ENCODE data around the gene ARSG. TPM values are rescaled to one million over a fixed set of nuclear protein-coding genes. Genes with fewer than 3 reads are reported as not detected.
"Not testable (repeated sequence)": the region's sequence is repeated elsewhere in the genome, so short reads cannot be mapped to it uniquely, and the experiment has no call there.

The ARSG gene
- total RNA-seq, 2 donors from 2014 or later = 5.4 to 16.9 TPM

GRCh38 chr17:68328676-68329075 lies 37.4 kb downstream of the ARSG start:
- no peak for DNase-seq (ENCODE audit: low spot score)
- no peak overlapping the region for H3K4me3 ChIP-seq
- no peak overlapping the region for H3K27ac ChIP-seq
- peaks cover 12% of the 10 kb centered on the region for H3K9me3 ChIP-seq
- H3K27me3 ChIP-seq (replicated peaks; ENCODE audit: insufficient read depth) = no peaks in the 10 kb centered on the region
- no peaks in the 10 kb centered on the region for H3K4me1 ChIP-seq (ENCODE audit: control insufficient read depth in 1 of 2, low read depth in 2 of 2)
- no peaks in the 10 kb centered on the region for H3K36me3 ChIP-seq
- TF ChIP-seq CTCF (IDR thresholded peaks at IDR 0.05) = no peak
- no peak for ATAC-seq (ENCODE audit: insufficient number of reproducible peaks, low FRiP score, low read depth)

DNA sequence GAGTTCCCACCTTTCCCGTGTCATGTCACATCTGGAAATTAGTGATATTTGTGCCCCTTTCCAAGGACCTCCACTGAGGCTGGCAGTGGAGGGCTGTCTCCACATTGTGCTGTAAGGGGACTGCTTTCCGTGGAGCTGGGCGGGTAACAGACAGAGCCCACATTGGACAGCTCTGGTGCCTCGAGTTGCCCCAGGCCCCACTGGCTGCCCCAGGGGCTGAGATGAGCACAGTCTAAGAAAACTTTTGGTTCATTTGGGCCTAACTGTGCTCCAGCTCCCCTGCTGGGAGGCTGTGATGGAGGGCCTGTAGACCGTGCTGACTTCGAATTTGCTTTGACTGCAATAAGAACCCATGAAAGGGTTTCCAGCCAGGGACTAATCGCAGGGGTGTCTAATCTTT lies 38.0 kb downstream of the ARSG start:
- no peaks in the 10 kb centered on the region for H3K4me1 ChIP-seq (ENCODE audit: control insufficient read depth in 1 of 2, low read depth in 2 of 2)

DNA sequence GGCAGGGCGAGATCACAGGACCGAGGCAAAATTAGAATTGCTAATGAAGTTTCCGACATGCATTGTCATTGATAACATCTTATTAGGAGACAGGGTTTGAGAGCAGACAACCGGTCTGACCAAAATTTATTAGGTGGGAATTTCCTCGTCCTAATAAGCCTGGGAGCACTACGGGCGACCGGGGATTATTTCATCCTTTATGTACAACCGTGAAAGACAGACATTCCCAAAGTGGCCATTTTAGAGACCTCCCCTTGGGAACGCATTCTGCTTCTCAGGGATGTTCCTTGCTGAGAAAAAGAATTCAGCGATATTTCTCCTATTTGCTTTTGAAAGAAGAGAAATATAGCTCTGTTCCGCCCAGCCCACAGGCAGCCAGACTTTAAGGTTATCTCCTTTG lies 40.6 kb downstream of the ARSG start:
- ATAC-seq (ENCODE audit: insufficient number of reproducible peaks, low FRiP score, low read depth); DNase-seq (ENCODE audit: low spot score): not testable (repeated sequence)

More for the DNA sequence above, 38.0 kb downstream of the ARSG start:
- DNase-seq (ENCODE audit: low spot score) (no peak), ATAC-seq (ENCODE audit: insufficient number of reproducible peaks, low FRiP score, low read depth) (no peak)
- Histone ChIP-seq H3K9me3 (peaks cover 12% of the 10 kb centered on the region), H3K27me3 (replicated peaks; ENCODE audit: insufficient read depth) (no peaks in the 10 kb centered on the region), H3K36me3 (no peaks in the 10 kb centered on the region), H3K27ac (no peak overlapping the region), H3K4me3 (no peak overlapping the region)
- no peak for TF ChIP-seq CTCF (IDR thresholded peaks at IDR 0.05)

GRCh38 chr17:68334393-68334792 lies 43.1 kb downstream of the ARSG start:
- TF ChIP-seq CTCF (IDR thresholded peaks at IDR 0.05) = no peak
- DNase-seq (ENCODE audit: low spot score) (no peak), ATAC-seq (ENCODE audit: insufficient number of reproducible peaks, low FRiP score, low read depth) (no peak)
- H3K27me3 ChIP-seq (replicated peaks; ENCODE audit: insufficient read depth) = no peaks in the 10 kb centered on the region
- no peak overlapping the region for H3K4me3 ChIP-seq
- peaks cover 12% of the 10 kb centered on the region for H3K9me3 ChIP-seq
- H3K4me1 ChIP-seq (ENCODE audit: control insufficient read depth in 1 of 2, low read depth in 2 of 2) = no peaks in the 10 kb centered on the region
- no peak overlapping the region for H3K27ac ChIP-seq
- H3K36me3 ChIP-seq = no peaks in the 10 kb centered on the region

More for the DNA sequence above, 40.6 kb downstream of the ARSG start:
- H3K9me3 ChIP-seq = peaks cover 12% of the 10 kb centered on the region
- not testable (repeated sequence) for H3K27me3 ChIP-seq (replicated peaks; ENCODE audit: insufficient read depth); H3K4me3 ChIP-seq; H3K36me3 ChIP-seq; H3K27ac ChIP-seq; H3K4me1 ChIP-seq (ENCODE audit: control insufficient read depth in 1 of 2, low read depth in 2 of 2)

DNA sequence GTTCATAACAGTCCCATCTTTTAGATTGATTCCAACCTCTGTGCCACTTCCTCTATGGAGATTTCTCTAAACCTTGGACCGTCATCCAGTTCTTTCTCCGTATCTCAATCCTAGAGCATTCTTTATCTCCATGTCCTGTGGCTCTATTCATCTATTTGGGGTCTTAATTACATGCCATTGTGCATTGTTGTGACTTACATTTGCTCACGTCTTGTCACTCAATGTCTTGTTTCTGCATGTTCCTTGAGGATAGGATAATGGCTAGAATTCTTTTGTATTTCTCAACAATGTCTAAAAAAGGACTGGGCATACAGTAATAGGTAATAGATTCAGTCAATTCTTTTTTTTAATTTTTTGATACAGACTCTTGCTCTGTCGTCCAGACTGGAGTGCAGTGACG lies 50.2 kb downstream of the ARSG start:
- Histone ChIP-seq H3K4me3 (no peak overlapping the region), H3K27me3 (replicated peaks; ENCODE audit: insufficient read depth) (no peaks in the 10 kb centered on the region), H3K4me1 (ENCODE audit: control insufficient read depth in 1 of 2, low read depth in 2 of 2) (no peaks in the 10 kb centered on the region), H3K27ac (no peak overlapping the region), H3K36me3 (no peaks in the 10 kb centered on the region), H3K9me3 (no peaks in the 10 kb centered on the region)
- ATAC-seq (ENCODE audit: insufficient number of reproducible peaks, low FRiP score, low read depth) = no peak
- no peak for DNase-seq (ENCODE audit: low spot score)
- TF ChIP-seq CTCF (IDR thresholded peaks at IDR 0.05) = no peak

DNA sequence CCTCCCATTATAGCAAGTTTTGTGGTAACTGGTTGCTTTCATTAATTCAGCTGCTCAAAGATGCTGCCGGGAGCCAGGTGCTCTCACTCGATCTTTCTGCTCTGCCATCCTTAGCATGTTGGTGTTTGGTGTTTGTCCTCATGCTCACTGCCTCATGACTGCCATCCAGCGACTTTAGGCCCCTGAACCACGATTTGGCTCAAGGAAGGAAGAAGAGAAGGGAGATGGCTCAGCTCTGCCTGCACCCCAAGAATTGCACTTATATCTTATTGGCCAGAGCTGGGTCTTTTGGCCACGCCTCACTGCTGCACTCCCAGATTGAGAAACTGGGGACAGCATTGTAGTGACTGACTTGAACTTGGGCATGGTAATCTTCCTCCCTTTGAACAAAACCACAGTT lies 52.7 kb downstream of the ARSG start:
- ATAC-seq (ENCODE audit: insufficient number of reproducible peaks, low FRiP score, low read depth) (no peak), DNase-seq (ENCODE audit: low spot score) (no peak)
- Histone ChIP-seq H3K4me3 (no peak overlapping the region), H3K27ac (no peak overlapping the region), H3K9me3 (no peaks in the 10 kb centered on the region), H3K4me1 (ENCODE audit: control insufficient read depth in 1 of 2, low read depth in 2 of 2) (no peaks in the 10 kb centered on the region), H3K36me3 (no peaks in the 10 kb centered on the region), H3K27me3 (replicated peaks; ENCODE audit: insufficient read depth) (no peaks in the 10 kb centered on the region)
- no peak for TF ChIP-seq CTCF (IDR thresholded peaks at IDR 0.05)

Measured in thoracic aorta (tissue), 2 donors.